NCI-H524 (cell line): ENCODE measurements around the gene SPOCK1.
"Not testable (repeated sequence)": the region's sequence is repeated elsewhere in the genome, so short reads cannot be mapped to it uniquely, and the experiment has no call there.

ENCODE experiments used
- DNase-seq, 2 experiments: peaks; one replicate each; lab custom pipeline; 2025; lab: John Stamatoyannopoulos, UW

SPOCK1 gene

GRCh38 chr5:137395011-137395755, 103.9 kb downstream of the SPOCK1 start:
- DNase-seq = peak in 1 of 2 experiments; percentile 28

- no peak for DNase-seq
These were observed 104.7 kb downstream of the SPOCK1 start for GRCh38 chr5:137394380-137394779.

DNA sequence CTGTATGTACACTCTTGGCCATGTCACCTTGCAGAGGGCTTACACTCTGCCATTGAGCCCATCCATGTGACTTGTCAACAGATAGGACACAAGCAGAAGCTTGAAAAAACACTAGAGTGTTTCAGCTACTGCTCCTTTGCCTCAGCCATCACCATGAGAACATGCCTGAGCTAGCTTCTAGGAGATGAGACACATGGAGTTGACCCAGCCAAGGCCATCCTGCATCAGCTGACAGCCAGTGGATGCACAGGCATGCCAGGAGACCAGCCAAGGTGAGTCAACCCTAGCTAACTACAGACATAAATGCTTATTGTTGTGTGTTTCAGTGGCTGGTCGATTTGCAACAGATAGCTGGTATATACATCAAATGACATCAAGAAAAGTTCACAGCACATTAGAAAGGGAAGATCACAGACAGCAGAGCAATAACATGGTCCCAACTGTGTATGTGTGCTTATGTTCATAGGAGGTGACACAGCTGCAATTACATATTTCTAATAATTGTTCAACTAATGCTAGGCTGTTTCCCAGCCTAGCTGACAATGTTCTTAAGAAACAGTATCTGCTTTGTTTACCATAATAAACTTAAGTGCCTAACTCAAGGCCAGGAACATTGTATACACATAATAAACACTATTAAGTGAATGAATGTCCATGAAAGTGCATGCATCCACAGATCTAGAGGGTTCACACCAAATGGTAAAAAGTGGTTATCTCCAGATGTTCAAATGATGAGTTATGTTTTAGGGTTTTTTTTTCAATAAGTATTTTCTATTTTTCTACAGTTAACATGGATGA, 105.7 kb downstream of the SPOCK1 start:
- no peak for DNase-seq

- DNase-seq = no peak
These were observed 106.9 kb downstream of the SPOCK1 start for GRCh38 chr5:137392261-137392660.

DNA sequence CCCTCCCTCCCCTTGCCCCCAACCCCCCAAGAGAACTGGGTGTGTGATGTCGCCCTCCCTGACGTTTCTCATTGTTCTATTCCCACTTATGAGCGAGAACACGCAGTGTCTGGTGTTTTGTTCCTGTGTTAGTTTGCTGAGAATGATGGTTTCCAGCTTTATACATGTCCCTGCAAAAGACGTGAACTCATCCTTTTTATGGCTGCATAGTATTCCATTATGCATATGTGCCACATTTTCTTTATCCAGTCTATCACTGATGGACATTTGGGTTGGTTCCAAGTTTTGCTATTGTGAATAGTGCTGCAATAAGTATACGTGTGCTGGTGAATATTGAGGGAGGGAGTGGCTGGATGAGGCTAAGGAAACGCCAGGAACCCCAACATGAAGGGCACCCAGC, 108.1 kb downstream of the SPOCK1 start:
- not testable (repeated sequence) for DNase-seq

GRCh38 chr5:137389042-137389441, 110.1 kb downstream of the SPOCK1 start:
- DNase-seq = no peak

- DNase-seq = no peak
These were observed 114.1 kb downstream of the SPOCK1 start for GRCh38 chr5:137385064-137385463.

DNA sequence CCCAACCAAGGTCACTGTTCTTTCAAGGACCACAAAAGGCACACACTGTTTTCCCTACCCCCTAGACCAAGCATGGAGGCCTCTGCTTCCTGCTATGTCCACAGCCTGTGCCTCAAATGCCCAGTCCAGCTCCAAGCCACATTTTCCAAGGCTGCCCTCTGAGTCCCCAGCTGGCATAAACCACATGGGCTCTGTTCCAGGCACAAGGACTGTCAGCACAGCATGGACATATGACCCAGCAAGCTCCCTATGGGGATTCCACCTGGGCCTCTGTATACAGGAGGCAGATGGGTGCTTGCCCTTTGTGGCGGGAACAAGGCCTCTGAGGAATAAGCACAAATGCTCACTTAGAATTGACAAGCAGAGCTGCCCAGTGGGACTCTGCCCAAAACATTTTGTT, 115.2 kb downstream of the SPOCK1 start:
- DNase-seq = no peak

- no peak for DNase-seq
These were observed 117.6 kb downstream of the SPOCK1 start for GRCh38 chr5:137381555-137381954.

GRCh38 chr5:137379555-137380286, 119.4 kb downstream of the SPOCK1 start:
- no peak for DNase-seq

DNA sequence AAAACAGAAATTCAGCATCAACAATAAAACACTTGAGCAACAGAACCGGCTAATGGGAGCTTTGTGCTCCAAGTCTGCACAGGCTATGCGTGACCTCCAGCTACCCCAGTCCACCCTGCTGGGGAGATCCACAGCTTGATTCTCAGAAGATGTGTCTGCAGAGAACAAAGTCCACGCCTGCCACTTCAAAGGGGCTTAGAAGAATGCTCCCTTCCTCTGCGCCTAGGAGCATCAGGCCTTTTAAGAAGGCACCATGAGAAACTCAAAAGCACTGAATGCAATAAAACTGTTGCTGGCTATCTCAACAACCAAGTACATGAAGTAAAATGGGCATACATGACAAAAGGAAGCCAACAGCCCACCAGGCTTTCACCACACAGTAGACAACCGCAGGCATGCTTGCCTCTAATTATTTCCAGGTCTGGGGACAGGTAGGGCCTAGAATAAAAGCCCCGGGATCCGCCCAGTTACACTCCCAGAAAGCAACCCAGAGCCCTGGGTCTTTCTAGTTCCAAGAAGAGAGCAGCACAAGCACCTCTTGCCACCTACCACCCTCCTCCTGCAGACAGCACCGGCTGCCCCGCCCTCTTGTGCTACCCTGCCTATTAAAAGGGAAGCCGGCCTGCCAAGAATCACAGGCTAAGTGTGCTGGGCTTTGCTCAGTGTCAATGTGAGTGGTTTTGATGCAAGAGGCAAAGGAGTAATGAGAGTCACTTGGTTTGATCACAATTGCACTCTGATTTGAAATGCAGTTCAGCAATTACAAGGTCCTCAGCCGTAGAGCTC, 123.2 kb downstream of the SPOCK1 start:
- DNase-seq = no peak

- DNase-seq = peak; percentile 31 to 37
These were observed 124.9 kb downstream of the SPOCK1 start for GRCh38 chr5:137374110-137374714.

DNA sequence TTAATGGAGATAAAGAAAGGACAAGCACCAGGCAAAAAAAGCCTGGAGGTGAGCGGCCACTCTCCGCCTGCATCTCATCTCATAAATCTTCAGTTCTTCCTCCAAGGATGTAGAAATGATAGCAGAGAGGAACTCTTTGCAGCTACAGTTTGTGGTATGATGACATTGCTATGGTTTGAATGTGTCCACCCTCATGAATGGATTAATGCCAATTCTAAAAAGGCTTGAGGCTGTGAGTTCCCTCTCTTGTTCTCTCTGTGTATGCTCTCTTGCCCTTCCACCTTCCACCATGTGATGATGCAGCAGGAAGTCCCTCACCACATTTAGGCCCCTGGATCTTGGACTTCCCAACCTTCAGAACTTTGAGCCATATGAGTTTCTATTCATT, 126.4 kb downstream of the SPOCK1 start:
- no peak for DNase-seq

- no peak for DNase-seq
These were observed 126.9 kb downstream of the SPOCK1 start for GRCh38 chr5:137372016-137372772.

DNA sequence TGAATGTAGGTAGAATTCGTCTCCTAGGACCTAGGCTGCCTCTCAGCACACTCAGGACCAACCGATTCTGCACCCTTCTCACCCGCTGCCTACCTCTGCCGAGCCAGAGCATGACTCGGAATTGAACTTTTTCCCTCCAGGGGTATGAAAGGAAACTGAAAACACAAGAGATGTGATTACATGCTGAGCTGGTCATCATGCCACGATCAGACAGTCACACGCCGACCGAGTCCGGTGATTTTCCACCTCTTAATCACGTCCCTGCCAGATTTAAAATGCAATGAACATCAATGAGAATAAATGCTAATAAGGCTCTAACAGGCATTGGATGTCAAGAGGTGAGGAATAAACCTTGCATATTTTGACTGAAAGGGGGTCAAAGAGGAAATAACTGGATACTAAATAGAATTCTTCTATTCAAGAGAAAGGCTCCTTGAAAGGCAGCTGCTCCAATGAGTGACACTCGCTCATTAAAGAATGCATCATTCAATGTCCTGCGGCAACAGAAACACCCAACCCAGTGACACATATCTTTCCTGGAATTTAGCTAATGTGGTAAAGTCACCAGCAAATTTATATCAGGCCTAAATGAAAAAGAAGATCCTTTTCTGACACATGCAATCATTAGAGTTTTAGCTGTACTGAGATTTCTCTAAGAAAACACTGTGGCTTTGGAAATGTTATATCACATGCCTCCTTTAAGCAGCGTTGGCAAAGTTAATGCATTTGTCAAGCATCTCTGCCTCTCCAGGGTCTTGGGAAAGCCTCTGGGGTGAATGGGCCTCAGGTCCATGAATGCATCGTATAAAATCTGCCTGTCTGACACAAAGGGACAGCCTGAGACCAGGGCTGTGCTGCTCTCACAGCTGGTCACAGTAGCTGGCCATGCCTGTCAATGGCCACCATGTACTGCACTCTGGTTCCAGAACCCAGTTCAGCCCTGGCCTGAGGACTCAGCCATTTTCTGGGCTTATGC, 128.7 kb downstream of the SPOCK1 start:
- no peak for DNase-seq

DNA sequence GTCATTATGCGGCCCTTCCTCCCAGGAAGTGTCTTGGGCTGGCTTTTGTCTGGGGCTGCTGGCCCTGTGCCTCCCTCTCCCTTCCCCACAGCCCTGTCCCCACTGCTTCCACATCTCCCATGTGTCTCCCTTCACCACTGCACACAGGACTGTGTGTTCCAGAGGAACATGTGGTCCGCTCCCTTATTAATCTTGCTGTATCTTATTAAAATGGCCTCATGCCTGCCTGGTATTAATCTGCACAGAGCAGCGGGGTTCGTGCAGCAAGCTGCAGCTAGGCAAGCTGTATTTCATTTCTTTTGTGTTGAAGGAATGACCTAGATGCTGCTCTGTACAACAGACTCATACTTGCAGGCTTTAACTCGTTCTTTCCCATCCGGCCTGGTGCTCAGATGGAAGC, 130.5 kb downstream of the SPOCK1 start:
- DNase-seq = no peak

DNA sequence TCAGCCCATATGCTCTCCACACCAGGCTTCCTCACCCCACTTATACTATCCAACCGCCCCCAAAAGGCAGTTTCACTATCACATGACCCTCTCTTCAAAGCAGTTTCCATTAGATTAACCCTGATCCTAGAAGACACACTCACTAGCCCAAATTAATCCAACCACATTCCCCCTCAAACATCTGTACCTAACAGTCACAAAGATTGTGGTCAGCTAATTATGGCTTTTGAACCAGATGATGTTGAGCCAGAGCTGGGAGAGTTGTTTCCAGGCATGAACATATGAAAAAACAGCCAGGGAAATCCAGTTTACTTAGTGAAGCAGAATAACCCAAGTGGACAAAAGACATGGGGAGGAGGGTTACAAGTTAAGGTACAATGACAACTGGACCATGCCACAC, 131.2 kb downstream of the SPOCK1 start:
- no peak for DNase-seq

- DNase-seq = no peak
These were observed 132.6 kb downstream of the SPOCK1 start for GRCh38 chr5:137366526-137366925.

DNA sequence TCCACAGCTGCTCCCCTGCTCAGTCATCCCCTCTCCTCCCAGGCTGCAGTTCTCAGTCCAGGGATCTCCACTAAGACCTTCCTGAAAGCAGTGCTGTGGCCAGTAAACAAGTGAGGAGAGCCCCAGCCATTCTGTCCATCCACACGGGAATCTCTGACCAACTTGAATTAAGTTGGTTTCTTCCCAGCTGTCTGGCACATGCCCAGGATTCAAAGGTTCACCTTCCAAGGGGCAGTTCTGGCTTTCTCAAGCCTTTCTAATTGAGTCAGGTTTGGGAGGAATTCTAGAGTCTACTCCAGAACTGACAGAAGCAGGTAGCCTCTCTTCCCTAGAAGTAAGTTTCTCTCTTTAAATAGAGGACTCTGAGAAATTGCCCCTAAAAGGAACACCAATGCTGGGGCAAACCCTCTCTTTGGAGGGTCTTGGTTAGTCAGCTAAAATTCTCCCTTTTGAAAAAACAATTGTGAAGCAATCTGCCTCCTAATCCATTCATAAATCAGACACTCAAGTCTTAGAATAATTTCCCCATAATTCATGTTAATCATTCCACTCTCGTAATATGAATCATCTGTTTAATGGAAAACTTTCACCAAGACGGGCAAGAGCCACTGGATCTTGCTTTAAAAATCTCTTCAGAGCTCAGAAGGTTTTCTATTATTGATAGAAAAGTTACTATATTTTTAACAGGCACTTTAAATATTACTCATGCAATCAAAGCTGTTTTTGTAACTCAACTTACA, 133.8 kb downstream of the SPOCK1 start:
- no peak for DNase-seq
